Activated B cell treated with CpG ODN at 0.5 μM for 24 hours (primary cell): ENCODE results near the gene FAM53B. TPM values are rescaled to one million over a fixed set of nuclear protein-coding genes. Genes with fewer than 3 reads are reported as not detected.

Experiments used
- ATAC-seq: fragments of 200-7000 bp; cut with Tn5 transposase; one replicate; pipeline ENCODE4 v1.10.0; 2021; ENCODE audit warnings: low read depth, mild to moderate bottlenecking, moderate library complexity
- CTCF ChIA-PET: fragments of 350-600 bp; sonication (Branson Sonifier 250); formaldehyde crosslinking; loops from one replicate; lab custom pipeline; 2021; ENCODE audit warnings: antibody characterized with exemption; lab: Charles Lee
- POLR2A ChIA-PET: fragments of 350-600 bp; sonication (Branson Sonifier 250); formaldehyde crosslinking; loops from one replicate; lab custom pipeline; 2021; ENCODE audit warnings: antibody characterized with exemption; lab: Charles Lee
- DNase-seq: peaks from one replicate; pipeline ENCODE4 v3.0.0; 2022
- H3K27ac Mint-ChIP-seq: one replicate; pipeline ENCODE4 v1.8.0; 2020; ENCODE audit warnings: mixed read lengths
- H3K27me3 Mint-ChIP-seq: one replicate; pipeline ENCODE4 v1.8.0; 2021; ENCODE audit warnings: mixed read lengths
- H3K36me3 Mint-ChIP-seq: one replicate; pipeline ENCODE4 v1.8.0; 2021; ENCODE audit warnings: low read depth, mixed read lengths
- H3K4me1 Mint-ChIP-seq: one replicate; pipeline ENCODE4 v1.8.0; 2021; ENCODE audit warnings: mixed read lengths
- H3K4me3 Mint-ChIP-seq: one replicate; pipeline ENCODE4 v1.8.0; 2020; ENCODE audit warnings: mild to moderate bottlenecking, mixed read lengths
- H3K9me3 Mint-ChIP-seq: one replicate; pipeline ENCODE4 v1.8.0; 2020; ENCODE audit warnings: mixed read lengths
- intact Hi-C: fragments of 100-400 bp; cut with micrococcal nuclease; formaldehyde crosslinking; loops from one replicate; pipeline ENCODE4 v1.15.1; 2024
- total RNA-seq: library from RNA; stranded (reverse); gene quantifications from 2 replicates; pipeline ENCODE4 v1.2.3, GENCODE V29; 2022
- TF ChIP-seq, protein P1 (sequence below): fragments of 200-600 bp; IDR thresholded peaks from one replicate; pipeline ENCODE4 v1.8.0; 2022; ENCODE audit warnings: antibody characterized with exemption, mild to moderate bottlenecking

The FAM53B gene
- total RNA-seq, 1 donor from 2014 or later, result 73.9 TPM

DNA sequence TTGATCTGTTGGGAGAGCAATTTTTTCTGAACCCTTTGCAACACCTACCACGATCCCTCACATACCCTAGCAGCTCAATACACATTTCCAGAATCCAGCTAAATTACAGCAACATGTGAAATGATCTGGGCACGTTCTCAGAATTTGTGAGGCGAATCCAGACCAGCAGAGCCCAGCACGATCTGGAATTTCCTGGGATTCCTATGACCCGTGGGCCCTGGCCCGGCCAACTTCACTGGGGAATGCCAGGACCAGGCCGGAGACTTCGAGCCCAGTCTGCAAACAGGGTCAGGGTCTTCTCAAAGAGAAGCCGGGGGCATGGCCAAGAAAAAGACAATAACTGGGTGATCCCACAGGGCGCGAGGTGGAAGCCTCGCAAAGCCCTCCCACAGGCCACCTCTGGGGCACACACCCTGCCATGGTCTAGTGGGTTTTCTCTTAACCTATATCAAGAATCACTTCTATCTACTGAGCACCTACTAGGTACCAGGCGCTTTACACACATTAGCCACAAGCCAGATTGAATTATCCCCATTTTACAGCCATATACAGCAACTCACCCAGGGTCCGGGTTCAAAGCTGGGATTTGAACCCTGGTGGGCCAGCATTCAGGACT is 33.8 kb downstream of the FAM53B start:
- H3K4me3 Mint-ChIP-seq, result peak overlapping the region; percentile 26
- no peaks in the 10 kb centered on the region for H3K9me3 Mint-ChIP-seq
- DNase-seq (no peak), ATAC-seq (peak; percentile 72)
- peaks cover 96% of the 10 kb centered on the region for H3K4me1 Mint-ChIP-seq
- no peaks in the 10 kb centered on the region for H3K27me3 Mint-ChIP-seq
- peaks cover 43% of the 10 kb centered on the region for H3K36me3 Mint-ChIP-seq
- CTCF ChIA-PET, result no interaction called here
- intact Hi-C loops, result loop anchor here (1.0 to 10.0 kb wide), 2 partner anchors 10 to 1334 kb away; no protein-coding TSS in a partner anchor
- TF ChIP-seq, protein P1, sequence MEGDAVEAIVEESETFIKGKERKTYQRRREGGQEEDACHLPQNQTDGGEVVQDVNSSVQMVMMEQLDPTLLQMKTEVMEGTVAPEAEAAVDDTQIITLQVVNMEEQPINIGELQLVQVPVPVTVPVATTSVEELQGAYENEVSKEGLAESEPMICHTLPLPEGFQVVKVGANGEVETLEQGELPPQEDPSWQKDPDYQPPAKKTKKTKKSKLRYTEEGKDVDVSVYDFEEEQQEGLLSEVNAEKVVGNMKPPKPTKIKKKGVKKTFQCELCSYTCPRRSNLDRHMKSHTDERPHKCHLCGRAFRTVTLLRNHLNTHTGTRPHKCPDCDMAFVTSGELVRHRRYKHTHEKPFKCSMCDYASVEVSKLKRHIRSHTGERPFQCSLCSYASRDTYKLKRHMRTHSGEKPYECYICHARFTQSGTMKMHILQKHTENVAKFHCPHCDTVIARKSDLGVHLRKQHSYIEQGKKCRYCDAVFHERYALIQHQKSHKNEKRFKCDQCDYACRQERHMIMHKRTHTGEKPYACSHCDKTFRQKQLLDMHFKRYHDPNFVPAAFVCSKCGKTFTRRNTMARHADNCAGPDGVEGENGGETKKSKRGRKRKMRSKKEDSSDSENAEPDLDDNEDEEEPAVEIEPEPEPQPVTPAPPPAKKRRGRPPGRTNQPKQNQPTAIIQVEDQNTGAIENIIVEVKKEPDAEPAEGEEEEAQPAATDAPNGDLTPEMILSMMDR, result no peak
- POLR2A ChIA-PET, result interaction anchor here (1.2 to 7.8 kb wide), 2 partner anchors 7 to 32 kb away, joined by 3 to 78 read pairs; no protein-coding TSS in a partner anchor
- peak overlapping the region; percentile 82 for H3K27ac Mint-ChIP-seq

DNA sequence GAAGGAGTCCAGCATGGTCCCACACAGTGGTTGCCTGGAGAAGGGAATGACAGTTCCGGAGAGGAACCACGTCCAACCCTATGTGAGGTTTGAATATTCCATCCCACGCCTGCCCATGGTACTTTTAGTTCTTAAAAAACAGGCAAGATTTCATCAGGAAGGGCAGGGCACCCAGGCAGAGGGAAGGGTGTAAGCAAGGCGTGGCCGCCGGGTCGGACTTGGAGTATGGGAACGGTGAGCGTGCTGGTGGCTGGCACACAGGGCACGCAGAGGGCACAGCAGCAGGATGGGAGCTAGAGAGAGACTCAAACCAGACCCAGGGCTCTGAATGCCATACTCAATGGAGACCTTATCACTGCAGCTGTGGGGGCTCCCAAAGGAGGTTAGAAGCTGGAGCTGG is 34.3 kb downstream of the FAM53B start:
- Mint-ChIP-seq H3K27me3 (no peaks in the 10 kb centered on the region), H3K27ac (peak overlapping the region; percentile 82), H3K36me3 (peaks cover 48% of the 10 kb centered on the region), H3K9me3 (no peaks in the 10 kb centered on the region), H3K4me1 (peaks cover 96% of the 10 kb centered on the region), H3K4me3 (no peak overlapping the region)
- DNase-seq (no peak), ATAC-seq (no peak)
- intact Hi-C loops, result loop anchor here (1.0 to 10.0 kb wide), 2 partner anchors 10 to 1335 kb away; no protein-coding TSS in a partner anchor
- ChIA-PET POLR2A (interaction anchor here (1.2 to 7.8 kb wide), 2 partner anchors 8 to 33 kb away, joined by 3 to 78 read pairs; no protein-coding TSS in a partner anchor), CTCF (no interaction called here)
- TF ChIP-seq, protein P1, result no peak

DNA sequence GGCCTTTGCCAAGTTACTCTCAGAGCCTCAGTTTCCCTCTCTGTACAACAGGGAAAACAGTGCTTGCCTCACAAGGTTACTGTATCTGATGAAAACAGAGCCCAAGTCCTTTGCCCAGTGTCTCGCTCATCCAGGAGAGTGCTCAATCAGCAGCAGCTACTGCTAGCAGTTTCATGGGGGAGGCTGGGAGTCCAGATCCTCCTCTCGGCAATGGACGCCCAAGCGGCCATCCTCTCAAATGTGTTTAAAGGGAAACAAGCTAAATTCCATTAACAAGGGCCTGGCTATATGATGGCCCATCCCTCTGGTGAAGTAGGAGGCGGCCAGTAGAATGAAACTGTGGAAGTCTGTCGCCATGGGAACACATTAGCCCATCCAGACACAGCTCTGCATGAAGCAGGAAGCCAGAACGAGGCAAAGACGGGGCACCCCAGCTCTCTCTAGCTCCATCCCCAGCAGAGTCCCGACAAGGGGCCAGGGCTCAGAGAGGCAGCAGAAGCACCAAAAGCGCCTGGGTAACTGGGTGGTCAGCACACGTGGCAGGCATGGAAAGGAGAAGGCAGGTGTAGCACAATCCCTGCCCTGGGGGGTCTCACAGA is 35.2 kb downstream of the FAM53B start:
- no peaks in the 10 kb centered on the region for H3K9me3 Mint-ChIP-seq
- peak overlapping the region; percentile 82 for H3K27ac Mint-ChIP-seq
- no peak for DNase-seq
- peaks cover 56% of the 10 kb centered on the region for H3K36me3 Mint-ChIP-seq
- CTCF ChIA-PET, result interaction anchor here (1.2 kb wide), 1 partner anchor 9 kb away, joined by 3 read pairs; no protein-coding TSS in a partner anchor
- H3K4me3 Mint-ChIP-seq, result no peak overlapping the region
- peaks cover 97% of the 10 kb centered on the region for H3K4me1 Mint-ChIP-seq
- TF ChIP-seq, protein P1, result no peak
- ATAC-seq, result no peak
- no peaks in the 10 kb centered on the region for H3K27me3 Mint-ChIP-seq
- intact Hi-C loops, result no loop called here
- POLR2A ChIA-PET, result interaction anchor here (1.0 to 7.8 kb wide), 6 partner anchors 8 to 34 kb away, joined by 3 to 78 read pairs (median 4); no protein-coding TSS in a partner anchor

DNA sequence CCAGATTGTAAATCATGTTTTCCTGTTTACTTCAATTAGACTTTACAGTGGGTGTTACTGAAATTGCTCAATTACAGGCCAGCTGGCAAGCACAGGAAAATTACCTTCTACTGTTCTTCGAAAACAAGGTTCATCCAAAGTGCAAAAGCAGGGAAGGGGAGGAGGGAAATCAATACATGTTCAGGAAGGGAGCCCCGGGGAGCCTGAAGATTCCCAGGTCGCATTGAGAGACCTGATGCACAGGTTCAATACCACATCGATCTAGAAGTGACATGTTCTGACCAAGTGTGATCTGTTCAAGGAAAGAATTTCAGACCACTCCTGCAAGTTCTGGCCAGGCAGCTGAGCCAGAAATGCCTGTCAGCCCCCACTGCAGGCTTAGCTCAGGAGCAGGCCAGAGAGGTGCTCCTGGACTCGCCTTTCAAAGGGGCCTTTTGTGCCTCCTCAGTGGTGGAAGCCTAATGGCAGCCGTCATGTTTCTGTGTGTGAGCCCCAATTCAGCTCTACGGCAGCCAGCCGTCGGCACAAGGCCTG is 35.9 kb downstream of the FAM53B start:
- Mint-ChIP-seq H3K27ac (peak overlapping the region; percentile 82), H3K27me3 (no peaks in the 10 kb centered on the region), H3K4me1 (peaks cover 97% of the 10 kb centered on the region), H3K9me3 (no peaks in the 10 kb centered on the region), H3K36me3 (peaks cover 58% of the 10 kb centered on the region), H3K4me3 (no peak overlapping the region)
- TF ChIP-seq, protein P1, result no peak
- ChIA-PET CTCF (interaction anchor here (1.0 to 1.7 kb wide), 3 partner anchors 10 to 11 kb away, joined by 3 read pairs; no protein-coding TSS in a partner anchor), POLR2A (interaction anchor here (1.0 to 7.8 kb wide), 7 partner anchors 8 to 33 kb away, joined by 3 to 78 read pairs (median 4); no protein-coding TSS in a partner anchor)
- DNase-seq (no peak), ATAC-seq (no peak)
- intact Hi-C loops, result no loop called here

DNA sequence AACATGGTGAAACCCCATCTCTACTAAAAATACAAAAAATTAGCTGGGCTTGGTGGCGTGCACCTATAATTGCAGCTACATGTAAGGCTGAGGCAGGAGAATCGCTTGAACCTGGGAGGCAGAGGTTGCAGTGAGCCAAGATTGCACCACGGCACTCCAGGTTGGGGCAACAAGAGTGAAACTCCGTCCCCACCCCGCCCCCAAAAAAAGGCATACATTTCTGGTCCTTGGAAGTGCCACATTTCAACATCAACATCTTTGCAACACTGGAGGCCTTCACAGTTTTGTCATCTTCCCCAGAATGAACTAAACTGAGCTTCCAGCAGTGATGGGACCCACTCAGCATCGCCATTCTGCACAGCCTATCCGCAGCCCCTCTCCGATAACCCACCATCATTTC is 36.6 kb downstream of the FAM53B start:
- H3K4me3 Mint-ChIP-seq, result no peak overlapping the region
- no peaks in the 10 kb centered on the region for H3K9me3 Mint-ChIP-seq
- POLR2A ChIA-PET, result interaction anchor here (1.0 to 7.8 kb wide), 5 partner anchors 10 to 34 kb away, joined by 3 to 78 read pairs (median 3); no protein-coding TSS in a partner anchor
- no peak for DNase-seq
- H3K36me3 Mint-ChIP-seq, result peaks cover 56% of the 10 kb centered on the region
- peak overlapping the region; percentile 82 for H3K27ac Mint-ChIP-seq
- no peaks in the 10 kb centered on the region for H3K27me3 Mint-ChIP-seq
- TF ChIP-seq, protein P1, result no peak
- intact Hi-C loops, result no loop called here
- H3K4me1 Mint-ChIP-seq, result peaks cover 97% of the 10 kb centered on the region
- CTCF ChIA-PET, result interaction anchor here (1.0 to 1.7 kb wide), 2 partner anchors 11 to 12 kb away, joined by 3 read pairs; no protein-coding TSS in a partner anchor
- ATAC-seq, result no peak
